Esophagus muscularis mucosa (tissue), 4 donors: ENCODE measurements around the gene COQ2.

ENCODE experiments used
- EP300 ChIP-seq: sonication (generic); formaldehyde crosslinking; IDR thresholded peaks from one replicate; pipeline ENCODE4 v1.6.1; 2017; ENCODE audit warnings: antibody characterized with exemption
- POLR2A ChIP-seq: fragments of 450-650 bp; IDR thresholded peaks from one replicate; pipeline ENCODE4 v1.6.1; 2017; ENCODE audit warnings: antibody characterized with exemption, moderate library complexity, mild to moderate bottlenecking, low read depth
- POLR2AphosphoS5 ChIP-seq, 2 donors: sonication (generic); formaldehyde crosslinking; IDR thresholded peaks; one replicate each; pipeline ENCODE4 v1.6.1; 2017; ENCODE audit warnings: antibody characterized with exemption in 2 of 2
- TF ChIP-seq, protein P1 (sequence below), 3 experiments: fragments of 200-600 bp in 2 of 3; fragments of 450-650 bp in 1 of 3; sonication (generic) in 2 of 3; IDR thresholded peaks; one replicate each; pipeline ENCODE4 v1.5.1; 2017 to 2019; ENCODE audit warnings: antibody characterized with exemption in 3 of 3, mild to moderate bottlenecking in 2 of 3, moderate library complexity in 1 of 3

DNA sequence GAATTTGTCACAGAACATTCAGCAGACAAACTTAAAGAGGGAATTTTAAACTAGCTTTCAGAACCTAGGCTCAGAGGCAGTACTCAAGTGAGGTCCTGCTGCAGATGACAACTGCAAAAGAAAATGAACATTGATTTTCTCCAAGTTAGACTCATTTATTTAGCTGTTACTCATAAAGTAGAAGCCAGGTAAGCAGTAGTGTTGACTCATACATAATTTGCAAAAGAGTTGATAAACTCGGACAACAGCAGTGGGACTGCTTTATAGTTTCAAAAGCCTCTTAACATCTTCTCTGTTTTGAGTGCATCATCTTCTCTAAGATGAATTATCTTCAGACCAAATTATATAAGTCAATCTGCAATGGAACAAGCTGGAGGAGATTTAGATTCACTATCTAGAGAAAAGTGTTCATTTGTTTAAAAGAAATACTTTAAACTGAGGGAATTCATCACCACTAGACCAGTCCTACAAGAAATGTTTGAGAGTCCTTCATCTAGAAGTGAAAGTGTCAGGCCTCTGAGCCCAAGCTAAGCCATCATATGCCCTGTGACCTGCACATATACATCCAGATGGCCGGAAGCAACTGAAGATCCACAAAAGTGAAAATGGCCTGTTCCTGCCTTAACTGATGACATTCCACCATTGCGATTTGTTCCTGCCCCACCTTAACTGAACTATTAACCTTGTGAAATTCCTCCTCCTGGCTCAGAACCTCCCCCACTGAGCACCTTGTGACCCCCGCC, 49.5 kb downstream of the COQ2 start:
- TF ChIP-seq, protein P1, sequence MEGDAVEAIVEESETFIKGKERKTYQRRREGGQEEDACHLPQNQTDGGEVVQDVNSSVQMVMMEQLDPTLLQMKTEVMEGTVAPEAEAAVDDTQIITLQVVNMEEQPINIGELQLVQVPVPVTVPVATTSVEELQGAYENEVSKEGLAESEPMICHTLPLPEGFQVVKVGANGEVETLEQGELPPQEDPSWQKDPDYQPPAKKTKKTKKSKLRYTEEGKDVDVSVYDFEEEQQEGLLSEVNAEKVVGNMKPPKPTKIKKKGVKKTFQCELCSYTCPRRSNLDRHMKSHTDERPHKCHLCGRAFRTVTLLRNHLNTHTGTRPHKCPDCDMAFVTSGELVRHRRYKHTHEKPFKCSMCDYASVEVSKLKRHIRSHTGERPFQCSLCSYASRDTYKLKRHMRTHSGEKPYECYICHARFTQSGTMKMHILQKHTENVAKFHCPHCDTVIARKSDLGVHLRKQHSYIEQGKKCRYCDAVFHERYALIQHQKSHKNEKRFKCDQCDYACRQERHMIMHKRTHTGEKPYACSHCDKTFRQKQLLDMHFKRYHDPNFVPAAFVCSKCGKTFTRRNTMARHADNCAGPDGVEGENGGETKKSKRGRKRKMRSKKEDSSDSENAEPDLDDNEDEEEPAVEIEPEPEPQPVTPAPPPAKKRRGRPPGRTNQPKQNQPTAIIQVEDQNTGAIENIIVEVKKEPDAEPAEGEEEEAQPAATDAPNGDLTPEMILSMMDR (IDR thresholded peaks at IDR 0.05) = no peak
- TF ChIP-seq POLR2A = no peak
- TF ChIP-seq POLR2AphosphoS5 (IDR thresholded peaks at IDR 0.05) = no peak
- TF ChIP-seq EP300 = no peak
